ENCODE data around the gene PDCD2L. TPM values are rescaled to one million over a fixed set of nuclear protein-coding genes. Genes with fewer than 3 reads are reported as not detected.

Gene PDCD2L
- total and polyA plus RNA-seq, 2 experiments from 2014 or later: 6.3 to 9.8 TPM

GRCh38 chr19:34457446-34457845, 53.2 kb downstream of the PDCD2L start:
- H3K36me3 ChIP-seq (replicated peaks; ENCODE audit: insufficient read depth, low read depth): no peaks in the 10 kb centered on the region
- TF ChIP-seq EZH2 (IDR thresholded peaks at IDR 0.05; ENCODE audit: borderline replicate concordance): no peak
- TF ChIP-seq, protein P1, sequence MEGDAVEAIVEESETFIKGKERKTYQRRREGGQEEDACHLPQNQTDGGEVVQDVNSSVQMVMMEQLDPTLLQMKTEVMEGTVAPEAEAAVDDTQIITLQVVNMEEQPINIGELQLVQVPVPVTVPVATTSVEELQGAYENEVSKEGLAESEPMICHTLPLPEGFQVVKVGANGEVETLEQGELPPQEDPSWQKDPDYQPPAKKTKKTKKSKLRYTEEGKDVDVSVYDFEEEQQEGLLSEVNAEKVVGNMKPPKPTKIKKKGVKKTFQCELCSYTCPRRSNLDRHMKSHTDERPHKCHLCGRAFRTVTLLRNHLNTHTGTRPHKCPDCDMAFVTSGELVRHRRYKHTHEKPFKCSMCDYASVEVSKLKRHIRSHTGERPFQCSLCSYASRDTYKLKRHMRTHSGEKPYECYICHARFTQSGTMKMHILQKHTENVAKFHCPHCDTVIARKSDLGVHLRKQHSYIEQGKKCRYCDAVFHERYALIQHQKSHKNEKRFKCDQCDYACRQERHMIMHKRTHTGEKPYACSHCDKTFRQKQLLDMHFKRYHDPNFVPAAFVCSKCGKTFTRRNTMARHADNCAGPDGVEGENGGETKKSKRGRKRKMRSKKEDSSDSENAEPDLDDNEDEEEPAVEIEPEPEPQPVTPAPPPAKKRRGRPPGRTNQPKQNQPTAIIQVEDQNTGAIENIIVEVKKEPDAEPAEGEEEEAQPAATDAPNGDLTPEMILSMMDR (IDR thresholded peaks at IDR 0.05; ENCODE audit: poor library complexity): no peak

DNA sequence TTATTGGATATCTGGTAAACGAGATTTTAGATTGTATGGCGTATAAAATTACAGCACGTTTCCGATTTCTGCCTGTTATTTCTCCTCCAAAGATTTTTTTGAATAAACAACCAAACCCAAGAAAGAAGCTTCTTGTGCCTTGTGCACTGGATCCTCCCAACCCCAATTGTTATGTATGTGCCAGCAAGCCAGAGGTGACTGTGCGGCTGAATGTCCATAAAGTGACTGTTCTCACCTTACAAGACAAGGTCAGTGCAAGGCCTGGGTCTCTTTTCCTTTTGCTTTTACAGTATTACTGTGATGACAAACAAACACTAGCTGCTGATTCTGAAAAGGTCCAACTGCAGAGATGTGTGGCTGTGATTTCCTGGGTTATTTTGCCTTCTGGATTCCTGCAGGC, 54.5 kb downstream of the PDCD2L start:
- H4K20me1 ChIP-seq (ENCODE audit: insufficient read depth, poor library complexity, severe bottlenecking): peaks cover 3% of the 10 kb centered on the region
- no peak overlapping the region for H3K4me3 ChIP-seq
- WGBS (ENCODE audit: low lambda C conversion rate, missing lambda C conversion rate): 95% methylated on average over 5 of the region's 5 CpGs
- no peak for TF ChIP-seq EZH2 (IDR thresholded peaks at IDR 0.05; ENCODE audit: borderline replicate concordance)
- TF ChIP-seq EZH2phosphoT487 (IDR thresholded peaks at IDR 0.05; ENCODE audit: low read depth, severe bottlenecking, unreplicated experiment): no peak
- TF ChIP-seq, protein P1 (IDR thresholded peaks at IDR 0.05; ENCODE audit: poor library complexity): no peak
- no peak overlapping the region for H3K27ac ChIP-seq
- no peak overlapping the region for H2AFZ ChIP-seq
- peaks cover 56% of the 10 kb centered on the region for H3K79me2 ChIP-seq
- no peaks in the 10 kb centered on the region for H3K27me3 ChIP-seq
- DNase-seq (ENCODE audit: low spot score): no peak
- no peaks in the 10 kb centered on the region for H3K9me3 ChIP-seq (ENCODE audit: low read depth)
- no peaks in the 10 kb centered on the region for H3K36me3 ChIP-seq (replicated peaks; ENCODE audit: insufficient read depth, low read depth)
- no peaks in the 10 kb centered on the region for H3K4me1 ChIP-seq (ENCODE audit: insufficient read depth)
- H3K4me2 ChIP-seq: no peak overlapping the region
- no peaks in the 10 kb centered on the region for H3K9me2 ChIP-seq (replicated peaks; ENCODE audit: insufficient read depth)

More at GRCh38 chr19:34457446-34457845, 53.2 kb downstream of the PDCD2L start:
- no peak for DNase-seq (ENCODE audit: low spot score)
- 67% methylated on average over 4 of the region's 4 CpGs for WGBS (ENCODE audit: low lambda C conversion rate, missing lambda C conversion rate)
- no peak overlapping the region for H3K4me3 ChIP-seq
- no peaks in the 10 kb centered on the region for H3K4me1 ChIP-seq (ENCODE audit: insufficient read depth)
- H3K9me2 ChIP-seq (replicated peaks; ENCODE audit: insufficient read depth): no peaks in the 10 kb centered on the region
- no peak overlapping the region for H3K4me2 ChIP-seq
- H3K9me3 ChIP-seq (ENCODE audit: low read depth): no peaks in the 10 kb centered on the region
- no peaks in the 10 kb centered on the region for H3K27me3 ChIP-seq
- no peak overlapping the region for H3K27ac ChIP-seq
- peaks cover 58% of the 10 kb centered on the region for H3K79me2 ChIP-seq
- peaks cover 3% of the 10 kb centered on the region for H4K20me1 ChIP-seq (ENCODE audit: insufficient read depth, poor library complexity, severe bottlenecking)
- no peak overlapping the region for H2AFZ ChIP-seq

- no peaks in the 10 kb centered on the region for H4K20me1 ChIP-seq (ENCODE audit: insufficient read depth, poor library complexity, severe bottlenecking)
- H3K27ac ChIP-seq: no peak overlapping the region
These were observed 55.4 kb downstream of the PDCD2L start for GRCh38 chr19:34459614-34460013.

More at GRCh38 chr19:34459614-34460013, 55.4 kb downstream of the PDCD2L start:
- H3K9me3 ChIP-seq (ENCODE audit: low read depth): no peaks in the 10 kb centered on the region
- no peaks in the 10 kb centered on the region for H3K27me3 ChIP-seq
- H3K4me1 ChIP-seq (ENCODE audit: insufficient read depth): no peaks in the 10 kb centered on the region
- TF ChIP-seq, protein P1 (IDR thresholded peaks at IDR 0.05; ENCODE audit: poor library complexity): no peak
- TF ChIP-seq EZH2phosphoT487 (IDR thresholded peaks at IDR 0.05; ENCODE audit: low read depth, severe bottlenecking, unreplicated experiment): no peak
- no peak for TF ChIP-seq EZH2 (IDR thresholded peaks at IDR 0.05; ENCODE audit: borderline replicate concordance)
- H3K36me3 ChIP-seq (replicated peaks; ENCODE audit: insufficient read depth, low read depth): no peaks in the 10 kb centered on the region
- peaks cover 50% of the 10 kb centered on the region for H3K79me2 ChIP-seq
- no peak overlapping the region for H3K4me2 ChIP-seq
- WGBS (ENCODE audit: low lambda C conversion rate, missing lambda C conversion rate): 74% methylated on average over 2 of the region's 2 CpGs
- no peak overlapping the region for H2AFZ ChIP-seq
- DNase-seq (ENCODE audit: low spot score): no peak
- no peak overlapping the region for H3K4me3 ChIP-seq
- no peaks in the 10 kb centered on the region for H3K9me2 ChIP-seq (replicated peaks; ENCODE audit: insufficient read depth)

Data from hepatocyte (in vitro differentiated cells).